H9 (cell line): Measurements from ENCODE around the gene AGPAT2. TPM values are rescaled to one million over a fixed set of nuclear protein-coding genes. Genes with fewer than 3 reads are reported as not detected.

Experiments used
- DNase-seq: peaks from one replicate; pipeline ENCODE4 v3.0.0-alpha.2; 2017
- H2AFZ ChIP-seq: one replicate; pipeline ENCODE4 v1.6.1; 2013; ENCODE audit warnings: mild to moderate bottlenecking, low read length, control low read depth, moderate library complexity
- H2AK5ac ChIP-seq: 2 replicates; pipeline ENCODE4 v1.6.1; 2013; ENCODE audit warnings: low read length, control low read depth, mixed read lengths; ENCODE audit not compliant: insufficient read length
- H2BK120ac ChIP-seq: one replicate; pipeline ENCODE4 v1.6.1; 2013; ENCODE audit warnings: low read depth, mild to moderate bottlenecking, low read length, control low read depth, inconsistent platforms; ENCODE audit not compliant: poor library complexity, severe bottlenecking
- H2BK12ac ChIP-seq: 2 replicates; pipeline ENCODE4 v1.6.1; 2013; ENCODE audit warnings: low read length, control low read depth, mixed read lengths, low read depth; ENCODE audit not compliant: insufficient read length
- H2BK15ac ChIP-seq: 2 replicates; pipeline ENCODE4 v1.6.1; 2013; ENCODE audit warnings: low read depth, low read length, control low read depth
- H2BK20ac ChIP-seq: one replicate; pipeline ENCODE4 v1.6.1; 2013; ENCODE audit warnings: low read depth, mild to moderate bottlenecking, low read length, control low read depth, inconsistent platforms; ENCODE audit not compliant: poor library complexity, severe bottlenecking
- H2BK5ac ChIP-seq: 2 replicates; pipeline ENCODE4 v1.6.1; 2013; ENCODE audit warnings: low read length, control low read depth, mixed read lengths; ENCODE audit not compliant: insufficient read length
- H3K14ac ChIP-seq: 2 replicates; pipeline ENCODE4 v1.6.1; 2013; ENCODE audit warnings: low read length, control low read depth; ENCODE audit not compliant: insufficient read depth
- H3K18ac ChIP-seq: 2 replicates; pipeline ENCODE4 v1.6.1; 2013; ENCODE audit warnings: low read depth, mild to moderate bottlenecking, mixed read lengths, low read length, control low read depth; ENCODE audit not compliant: insufficient read length
- H3K23ac ChIP-seq: 2 replicates; pipeline ENCODE4 v1.6.1; 2013; ENCODE audit warnings: low read length, control low read depth, mixed read lengths, low read depth; ENCODE audit not compliant: insufficient read length
- H3K23me2 ChIP-seq: 2 replicates; pipeline ENCODE4 v1.6.1; 2013; ENCODE audit warnings: low read depth, mild to moderate bottlenecking, mixed read lengths, low read length, control low read depth; ENCODE audit not compliant: insufficient read length, poor library complexity, severe bottlenecking
- H3K27ac ChIP-seq: 2 replicates; pipeline ENCODE4 v1.5.1; 2013; ENCODE audit warnings: low read length, control low read depth, mixed read lengths, low read depth; ENCODE audit not compliant: insufficient read length
- H3K27me3 ChIP-seq: 2 replicates; pipeline ENCODE4 v1.6.1; 2013; ENCODE audit warnings: low read length, control low read depth, inconsistent platforms; ENCODE audit not compliant: insufficient read depth
- H3K4ac ChIP-seq: 2 replicates; pipeline ENCODE4 v1.6.1; 2013; ENCODE audit warnings: low read depth, mild to moderate bottlenecking, control low read depth, inconsistent platforms, low read length, moderate library complexity
- H3K4me1 ChIP-seq: 2 replicates; pipeline ENCODE4 v1.6.1; 2013; ENCODE audit warnings: low read length, control low read depth, inconsistent platforms; ENCODE audit not compliant: insufficient read depth
- H3K4me2 ChIP-seq: 2 replicates; pipeline ENCODE4 v1.6.1; 2013; ENCODE audit warnings: low read length, control low read depth, mixed read lengths; ENCODE audit not compliant: insufficient read length, insufficient read depth
- H3K56ac ChIP-seq: 2 replicates; pipeline ENCODE4 v1.6.1; 2013; ENCODE audit warnings: low read depth, mild to moderate bottlenecking, mixed read lengths, low read length, control low read depth; ENCODE audit not compliant: insufficient read length
- H3K79me1 ChIP-seq: 2 replicates; pipeline ENCODE4 v1.6.1; 2013; ENCODE audit warnings: low read depth, mild to moderate bottlenecking, moderate library complexity, low read length, control low read depth, inconsistent platforms; ENCODE audit not compliant: insufficient read depth, poor library complexity, severe bottlenecking
- H3K79me2 ChIP-seq: 2 replicates; pipeline ENCODE4 v1.6.1; 2013; ENCODE audit warnings: low read length, control low read depth, inconsistent platforms; ENCODE audit not compliant: insufficient read depth
- H3K9ac ChIP-seq: 2 replicates; pipeline ENCODE4 v1.6.1; 2013; ENCODE audit warnings: low read length, control low read depth, mixed read lengths; ENCODE audit not compliant: insufficient read length; ENCODE audit errors: extremely low read depth
- H3K9me3 ChIP-seq: one replicate; pipeline ENCODE4 v1.6.1; 2013; ENCODE audit warnings: low read depth, low read length, inconsistent platforms; ENCODE audit not compliant: control insufficient read depth
- H3T11ph ChIP-seq: one replicate; pipeline ENCODE4 v1.6.1; 2013; ENCODE audit warnings: mild to moderate bottlenecking, low read length, control low read depth, inconsistent platforms
- H4K20me1 ChIP-seq: one replicate; pipeline ENCODE4 v1.6.1; 2013; ENCODE audit not compliant: control insufficient read depth, insufficient read length, insufficient read depth
- H4K5ac ChIP-seq: 2 replicates; pipeline ENCODE4 v1.6.1; 2013; ENCODE audit warnings: low read depth, mild to moderate bottlenecking, mixed read lengths, low read length, control low read depth; ENCODE audit not compliant: insufficient read length
- H4K8ac ChIP-seq: replicated peaks from 2 replicates; pipeline ENCODE4 v1.6.1; 2013; ENCODE audit warnings: low read length, control low read depth, mixed read lengths, low read depth; ENCODE audit not compliant: insufficient read length
- H4K91ac ChIP-seq: 2 replicates; pipeline ENCODE4 v1.6.1; 2013; ENCODE audit warnings: low read depth, mild to moderate bottlenecking, moderate library complexity, mixed read lengths, low read length, control low read depth; ENCODE audit not compliant: insufficient read length
- H3K27ac Mint-ChIP-seq, 3 experiments: 2 replicates in 2 of 3; 3 replicates in 1 of 3; pipeline ENCODE4 v1.8.0; 2020 to 2021; ENCODE audit warnings: mixed read lengths in 3 of 3, mild to moderate bottlenecking in 1 of 3, moderate library complexity in 1 of 3
- H3K27me3 Mint-ChIP-seq: 2 replicates; pipeline ENCODE4 v1.8.0; 2021; ENCODE audit warnings: low read depth, mild to moderate bottlenecking, moderate library complexity, mixed read lengths
- H3K36me3 Mint-ChIP-seq, 3 experiments: 2 replicates in 2 of 3; 3 replicates in 1 of 3; pipeline ENCODE4 v1.8.0; 2020 to 2021; ENCODE audit warnings: low read depth in 3 of 3, mixed read lengths in 3 of 3; ENCODE audit not compliant: insufficient read depth in 1 of 3
- H3K4me1 Mint-ChIP-seq, 2 experiments: 2 replicates each; pipeline ENCODE4 v1.8.0; 2020; ENCODE audit warnings: mixed read lengths in 2 of 2
- H3K4me3 Mint-ChIP-seq, 2 experiments: 2 replicates in 1 of 2; 3 replicates in 1 of 2; pipeline ENCODE4 v1.8.0; 2020 to 2021; ENCODE audit warnings: mild to moderate bottlenecking in 2 of 2, mixed read lengths in 2 of 2, moderate library complexity in 1 of 2
- H3K9me3 Mint-ChIP-seq, 2 experiments: 2 replicates in 1 of 2; 3 replicates in 1 of 2; pipeline ENCODE4 v1.8.0; 2020; ENCODE audit warnings: mild to moderate bottlenecking in 2 of 2, mixed read lengths in 2 of 2, moderate library complexity in 1 of 2
- WGBS: extraction: QIAGEN DNeasy Blood & Tissue Kit; methylation state at CpG from one replicate; pipeline ENCODE4 v1.1.7; 2013; ENCODE audit warnings: missing lambda C conversion rate, low lambda C conversion rate, mixed read lengths; ENCODE audit not compliant: insufficient read length; ENCODE audit errors: extremely low coverage; 5-methylcytosine and 5-hydroxymethylcytosine counted together
- total RNA-seq: library from RNA; stranded (reverse); gene quantifications from 2 replicates; pipeline ENCODE4 v1.2.1, GENCODE V29; 2021
- TF ChIP-seq, protein P1 (sequence below): fragments of 200-600 bp; sonication (generic); conservative IDR thresholded peaks from 3 replicates; pipeline ENCODE4 v1.8.0; 2021; ENCODE audit warnings: antibody characterized with exemption, mild to moderate bottlenecking

The AGPAT2 gene
- total RNA-seq, 1 experiment from 2014 or later = 29.7 TPM

DNA sequence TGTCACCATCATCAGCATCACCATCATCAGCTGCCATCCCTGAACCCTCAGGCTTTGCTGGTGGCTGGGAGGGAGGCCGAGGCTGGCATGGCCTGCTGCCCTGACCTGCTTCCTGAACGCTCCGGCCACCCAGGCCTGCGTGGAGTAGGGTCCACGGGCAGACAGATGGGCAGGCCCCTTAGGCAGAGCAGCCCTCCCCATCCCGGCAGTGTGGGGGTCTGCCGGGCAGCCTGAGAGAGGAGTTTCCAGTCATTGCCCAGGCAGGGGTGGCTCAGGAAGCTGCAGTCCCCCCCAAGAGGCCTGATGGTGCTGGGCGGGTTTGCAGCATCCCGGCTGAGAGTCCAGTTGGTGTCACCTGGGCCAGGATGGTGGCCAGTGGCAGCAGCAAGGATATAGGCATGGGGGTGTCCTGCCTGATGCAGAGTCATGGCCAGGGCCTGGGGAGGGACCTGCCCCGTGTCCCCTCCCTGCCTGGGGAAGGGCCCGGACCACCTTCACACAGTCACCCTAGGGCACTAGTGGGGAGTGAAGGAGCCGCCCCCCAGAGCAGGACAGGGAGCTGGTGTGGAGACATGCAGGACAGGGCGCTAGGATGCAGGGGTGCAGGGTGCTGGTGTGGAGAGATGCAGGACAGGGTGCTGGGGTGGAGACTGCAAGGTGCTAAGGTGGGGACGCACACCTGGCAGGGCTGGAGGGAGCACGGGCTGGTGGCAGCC, 32.3 kb downstream of the AGPAT2 start:
- no peak overlapping the region for H3K27ac ChIP-seq
- H4K91ac ChIP-seq = no peak overlapping the region
- no peak overlapping the region for H3K23ac ChIP-seq
- H2BK120ac ChIP-seq = no peak overlapping the region
- no peak overlapping the region for H3K4me2 ChIP-seq
- H2AK5ac ChIP-seq = no peak overlapping the region
- Mint-ChIP-seq H3K9me3 (no peaks in the 10 kb centered on the region), H3K27ac (no peak overlapping the region), H3K36me3 (no peaks in the 10 kb centered on the region), H3K4me3 (no peak overlapping the region), H3K27me3 (0 out of 2 replicates have a peak, but pooled peaks cover 3% of the 10 kb centered on the region), H3K4me1 (peaks cover 0 to 2% of the 10 kb centered on the region in 2 experiments; a peak in 1 of 4 replicates)
- 0 out of 2 replicates have a peak overlapping the region, but pooled peaks have one; percentile 61 for H3K14ac ChIP-seq
- no peak overlapping the region for H3K4ac ChIP-seq
- H3K18ac ChIP-seq = no peak overlapping the region
- H4K5ac ChIP-seq = no peak overlapping the region
- H3K9ac ChIP-seq = no peak overlapping the region
- no peaks in the 10 kb centered on the region for H3K79me1 ChIP-seq
- no peak for DNase-seq
- no peak overlapping the region for H3T11ph ChIP-seq
- no peak overlapping the region for H3K56ac ChIP-seq
- H2BK15ac ChIP-seq = no peak overlapping the region
- WGBS = no CpG with 5 or more reads among the region's 15 CpGs
- H3K4me1 ChIP-seq = no peaks in the 10 kb centered on the region
- H3K79me2 ChIP-seq = no peaks in the 10 kb centered on the region
- no peak overlapping the region for H4K8ac ChIP-seq
- no peak overlapping the region for H2BK20ac ChIP-seq
- H4K20me1 ChIP-seq = no peaks in the 10 kb centered on the region
- no peaks in the 10 kb centered on the region for H3K27me3 ChIP-seq
- no peak overlapping the region for H2AFZ ChIP-seq
- TF ChIP-seq, protein P1, sequence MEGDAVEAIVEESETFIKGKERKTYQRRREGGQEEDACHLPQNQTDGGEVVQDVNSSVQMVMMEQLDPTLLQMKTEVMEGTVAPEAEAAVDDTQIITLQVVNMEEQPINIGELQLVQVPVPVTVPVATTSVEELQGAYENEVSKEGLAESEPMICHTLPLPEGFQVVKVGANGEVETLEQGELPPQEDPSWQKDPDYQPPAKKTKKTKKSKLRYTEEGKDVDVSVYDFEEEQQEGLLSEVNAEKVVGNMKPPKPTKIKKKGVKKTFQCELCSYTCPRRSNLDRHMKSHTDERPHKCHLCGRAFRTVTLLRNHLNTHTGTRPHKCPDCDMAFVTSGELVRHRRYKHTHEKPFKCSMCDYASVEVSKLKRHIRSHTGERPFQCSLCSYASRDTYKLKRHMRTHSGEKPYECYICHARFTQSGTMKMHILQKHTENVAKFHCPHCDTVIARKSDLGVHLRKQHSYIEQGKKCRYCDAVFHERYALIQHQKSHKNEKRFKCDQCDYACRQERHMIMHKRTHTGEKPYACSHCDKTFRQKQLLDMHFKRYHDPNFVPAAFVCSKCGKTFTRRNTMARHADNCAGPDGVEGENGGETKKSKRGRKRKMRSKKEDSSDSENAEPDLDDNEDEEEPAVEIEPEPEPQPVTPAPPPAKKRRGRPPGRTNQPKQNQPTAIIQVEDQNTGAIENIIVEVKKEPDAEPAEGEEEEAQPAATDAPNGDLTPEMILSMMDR = no peak
- H2BK12ac ChIP-seq = no peak overlapping the region
- no peaks in the 10 kb centered on the region for H3K9me3 ChIP-seq
- H2BK5ac ChIP-seq = no peak overlapping the region
- no peaks in the 10 kb centered on the region for H3K23me2 ChIP-seq
